ENCODE measurements around the gene ZSWIM9. TPM values are rescaled to one million over a fixed set of nuclear protein-coding genes. Genes with fewer than 3 reads are reported as not detected.

Gene ZSWIM9
- total and polyA plus RNA-seq, 9 donors = 3.2 to 11.9 (median 7.5) TPM

- no peak overlapping the region for H3K27ac ChIP-seq
- no peaks in the 10 kb centered on the region for H3K27me3 ChIP-seq
- H3K4me3 ChIP-seq = no peak overlapping the region
- intact Hi-C loops (cut with DNase I) = no loop called here
- DNase-seq = no peak
- no peaks in the 10 kb centered on the region for H3K4me1 ChIP-seq (ENCODE audit: insufficient read depth)
- TF ChIP-seq CTCF (IDR thresholded peaks at IDR 0.05) = no peak
- no peak for TF ChIP-seq EP300 (IDR thresholded peaks at IDR 0.05)
- no peak for TF ChIP-seq POLR2A (IDR thresholded peaks at IDR 0.05)
- H3K36me3 ChIP-seq = no peaks in the 10 kb centered on the region
- H3K9me3 ChIP-seq = no peaks in the 10 kb centered on the region
- WGBS, 3 donors = 62 to 68% (median 67%) methylated on average over 12 of the region's 12 CpGs
Observed at GRCh38 chr19:48123907-48124651, 46.4 kb upstream of the ZSWIM9 start.

GRCh38 chr19:48127561-48127960, 42.9 kb upstream of the ZSWIM9 start:
- Histone ChIP-seq H3K27me3 (no peaks in the 10 kb centered on the region), H3K9me3 (no peaks in the 10 kb centered on the region), H3K36me3 (no peaks in the 10 kb centered on the region), H3K4me1 (ENCODE audit: insufficient read depth) (no peaks in the 10 kb centered on the region), H3K27ac (no peak overlapping the region), H3K4me3 (no peak overlapping the region)
- 96 to 100% (median 97%) methylated on average over 6 of the region's 6 CpGs for WGBS, 3 donors
- no peak for DNase-seq
- intact Hi-C loops (cut with DNase I) = no loop called here
- TF ChIP-seq CTCF (IDR thresholded peaks at IDR 0.05) (no peak), EP300 (IDR thresholded peaks at IDR 0.05) (no peak), POLR2A (IDR thresholded peaks at IDR 0.05) (no peak)

- no peak overlapping the region for H3K27ac ChIP-seq
- WGBS, 3 donors = 71 to 84% (median 75%) methylated on average over 6 of the region's 6 CpGs
- H3K36me3 ChIP-seq = no peaks in the 10 kb centered on the region
- no peak for TF ChIP-seq CTCF (IDR thresholded peaks at IDR 0.05)
- TF ChIP-seq POLR2A (IDR thresholded peaks at IDR 0.05) = no peak
- TF ChIP-seq EP300 (IDR thresholded peaks at IDR 0.05) = no peak
- DNase-seq = no peak
- intact Hi-C loops (cut with DNase I) = no loop called here
- H3K4me3 ChIP-seq = no peak overlapping the region
- no peaks in the 10 kb centered on the region for H3K4me1 ChIP-seq (ENCODE audit: insufficient read depth)
- H3K27me3 ChIP-seq = no peaks in the 10 kb centered on the region
- H3K9me3 ChIP-seq = no peaks in the 10 kb centered on the region
Observed at GRCh38 chr19:48133094-48133493, 37.4 kb upstream of the ZSWIM9 start.

- peak in 1 of 5 donors; percentile 33 for DNase-seq
- Histone ChIP-seq H3K27ac (no peak overlapping the region), H3K4me3 (no peak overlapping the region), H3K4me1 (ENCODE audit: insufficient read depth) (no peaks in the 10 kb centered on the region), H3K27me3 (no peaks in the 10 kb centered on the region), H3K9me3 (no peaks in the 10 kb centered on the region), H3K36me3 (no peaks in the 10 kb centered on the region)
- TF ChIP-seq CTCF (IDR thresholded peaks at IDR 0.05) = no peak
- TF ChIP-seq EP300 (IDR thresholded peaks at IDR 0.05) = no peak
- 71 to 82% (median 74%) methylated on average over 8 of the region's 8 CpGs for WGBS, 3 donors
- intact Hi-C loops (cut with DNase I) = no loop called here
Observed at GRCh38 chr19:48135411-48135810, 35.1 kb upstream of the ZSWIM9 start.
